HCT116 (cell line): ENCODE measurements around the gene CRB1. TPM values are rescaled to one million over a fixed set of nuclear protein-coding genes. Genes with fewer than 3 reads are reported as not detected.

Experiments used
- ATAC-seq: fragments of 200-7000 bp; cut with Tn5 transposase; 2 replicates; pipeline ENCODE4 v1.9.1; 2020; ENCODE audit warnings: mild to moderate bottlenecking, moderate library complexity
- BruUV-seq: library from RNA; stranded (reverse); fragments of 400-500 nt; replicated peaks from 2 replicates; lab custom pipeline; 2021; lab: Mats Ljungman, UMichigan
- CTCF ChIA-PET: fragments of 300-600 bp; sonication (Branson Sonifier 250); formaldehyde crosslinking; loops from one replicate; lab custom pipeline; 2021; ENCODE audit warnings: antibody characterized with exemption; lab: Charles Lee
- POLR2A ChIA-PET: fragments of 300-600, 350-600 bp; sonication (Branson Sonifier 250); formaldehyde crosslinking; loops from one replicate; lab custom pipeline; 2021; ENCODE audit warnings: antibody characterized with exemption; lab: Charles Lee
- RAD21 ChIA-PET, 2 experiments: fragments of 300-600 bp; sonication (Branson Sonifier 250); formaldehyde crosslinking; loops; one replicate each; lab custom pipeline; 2023; ENCODE audit warnings: low total read pairs in 2 of 2; ENCODE audit not compliant: uncharacterized antibody in 2 of 2, unreplicated experiment in 2 of 2, low non-redundant PET in 1 of 2; lab: Charles Lee
- DNase-seq: peaks from one replicate; pipeline ENCODE4 v3.0.0-alpha.2; 2010; ENCODE audit warnings: low read depth, low spot score
- H2AFZ ChIP-seq: fragments of 200-600 bp; shearing (Covaris generic), sonication (generic); 2 replicates; pipeline ENCODE4 v1.6.1; 2017; ENCODE audit warnings: low read depth, mixed run types, mixed read lengths, antibody characterized with exemption, low read length; ENCODE audit not compliant: poor library complexity, severe bottlenecking
- H3K27ac ChIP-seq: 2 replicates; pipeline ENCODE4 v1.5.1; 2012; ENCODE audit warnings: low read depth, low read length
- H3K27me3 ChIP-seq: fragments of 200-600 bp; sonication (generic); 2 replicates; pipeline ENCODE4 v1.6.1; 2016; ENCODE audit warnings: mixed run types, low read length, mixed read lengths; ENCODE audit not compliant: insufficient read depth
- H3K36me3 ChIP-seq, 2 experiments: fragments of 200-500 bp in 1 of 2; fragments of 200-600 bp in 1 of 2; sonication (Bioruptor generic) in 1 of 2; sonication (generic) in 1 of 2; 2 replicates each; pipeline versions ENCODE4 v1.5.1 to v1.6.1; 2014 to 2016; ENCODE audit warnings: low read length in 2 of 2, inconsistent platforms in 1 of 2, mixed read lengths in 1 of 2, mixed run types in 1 of 2; ENCODE audit not compliant: insufficient read depth in 2 of 2, control insufficient read depth in 1 of 2
- H3K4me1 ChIP-seq, 2 experiments: fragments of 200-600 bp in 1 of 2; sonication (generic) in 1 of 2; 2 replicates each; pipeline versions ENCODE4 v1.5.1 to v1.6.1; 2012 to 2017; ENCODE audit warnings: low read length in 2 of 2, inconsistent platforms in 1 of 2, mild to moderate bottlenecking in 1 of 2, mixed read lengths in 1 of 2, mixed run types in 1 of 2, moderate library complexity in 1 of 2; ENCODE audit not compliant: insufficient read depth in 2 of 2, control insufficient read depth in 1 of 2
- H3K4me2 ChIP-seq: fragments of 200-600 bp; sonication (generic); 2 replicates; pipeline ENCODE4 v1.6.1; 2017; ENCODE audit warnings: mixed run types, low read length, mixed read lengths
- H3K4me3 ChIP-seq, 2 experiments: fragments of 200-600 bp in 1 of 2; sonication (generic) in 1 of 2; replicated peaks in 1 of 2; 2 replicates each; pipeline ENCODE4 v1.5.1; 2011 to 2016; ENCODE audit warnings: low read length in 2 of 2, control low read depth in 1 of 2, low read depth in 1 of 2, mild to moderate bottlenecking in 1 of 2, mixed read lengths in 1 of 2, mixed run types in 1 of 2
- H3K79me2 ChIP-seq: fragments of 200-600 bp; sonication (generic); 2 replicates; pipeline ENCODE4 v1.6.1; 2017; ENCODE audit warnings: mild to moderate bottlenecking, mixed run types, low read length, moderate library complexity, mixed read lengths; ENCODE audit not compliant: insufficient read depth
- H3K9ac ChIP-seq: fragments of 200-600 bp; sonication (generic); 2 replicates; pipeline ENCODE4 v1.6.1; 2016; ENCODE audit warnings: low read length, mixed read lengths
- H3K9me2 ChIP-seq: fragments of 200-600 bp; sonication (generic), shearing (Covaris generic); 2 replicates; pipeline ENCODE4 v1.6.1; 2017; ENCODE audit warnings: mixed run types, mild to moderate bottlenecking, moderate library complexity; ENCODE audit not compliant: insufficient read depth
- H3K9me3 ChIP-seq, 2 experiments: fragments of 200-500 bp in 1 of 2; fragments of 200-600 bp in 1 of 2; sonication (Bioruptor generic) in 1 of 2; sonication (generic) in 1 of 2; 2 replicates each; pipeline ENCODE4 v1.6.1; 2014 to 2017; ENCODE audit warnings: low read length in 2 of 2, mixed read lengths in 2 of 2, inconsistent platforms in 1 of 2, low read depth in 1 of 2, mild to moderate bottlenecking in 1 of 2, mixed run types in 1 of 2, moderate library complexity in 1 of 2; ENCODE audit not compliant: control insufficient read depth in 1 of 2, insufficient read depth in 1 of 2
- H4K20me1 ChIP-seq: fragments of 200-600 bp; sonication (generic), shearing (Covaris generic); 2 replicates; pipeline ENCODE4 v1.6.1; 2017; ENCODE audit warnings: mixed run types, mild to moderate bottlenecking, moderate library complexity; ENCODE audit not compliant: insufficient read depth
- CEBPB ChIP-seq: IDR thresholded peaks from 2 replicates; pipeline ENCODE4 v1.6.1; 2012; ENCODE audit warnings: low read depth
- EZH2 ChIP-seq: fragments of 200-600 bp; sonication (generic); IDR thresholded peaks from 2 replicates; pipeline ENCODE4 v1.6.1; 2017; ENCODE audit warnings: antibody characterized with exemption, mixed run types
- EZH2phosphoT487 ChIP-seq: fragments of 200-600 bp; IDR thresholded peaks from 2 replicates; pipeline ENCODE4 v1.6.1; 2018; ENCODE audit warnings: antibody characterized with exemption, borderline replicate concordance
- FOSL1 ChIP-seq: IDR thresholded peaks from 2 replicates; pipeline ENCODE4 v1.6.1; 2012; ENCODE audit warnings: low read depth
- JUND ChIP-seq: IDR thresholded peaks from 2 replicates; pipeline ENCODE4 v1.6.1; 2012
- POLR2A ChIP-seq: IDR thresholded peaks from 2 replicates; pipeline ENCODE4 v1.7.0; 2011; ENCODE audit warnings: borderline replicate concordance; ENCODE audit not compliant: insufficient read depth, insufficient read length; ENCODE audit errors: extremely low read depth
- RAD21 ChIP-seq: IDR thresholded peaks from 2 replicates; pipeline ENCODE4 v1.6.1; 2012; ENCODE audit warnings: low read depth, mild to moderate bottlenecking
- SIN3A ChIP-seq: IDR thresholded peaks from 2 replicates; pipeline ENCODE4 v1.6.1; 2012; ENCODE audit warnings: low read depth
- SP1 ChIP-seq: IDR thresholded peaks from 2 replicates; pipeline ENCODE4 v1.6.1; 2012; ENCODE audit warnings: low read depth
- TCF7L2 ChIP-seq: IDR thresholded peaks from 2 replicates; pipeline ENCODE4 v1.7.0; 2011; ENCODE audit warnings: borderline replicate concordance, inconsistent platforms; ENCODE audit not compliant: insufficient read depth, insufficient read length; ENCODE audit errors: extremely low read depth
- YY1 ChIP-seq: IDR thresholded peaks from 2 replicates; pipeline ENCODE4 v1.6.1; 2011; ENCODE audit warnings: low read length, low read depth, moderate library complexity, mild to moderate bottlenecking; ENCODE audit not compliant: insufficient replicate concordance; ENCODE audit errors: extremely low read depth
- ZNF274 ChIP-seq: fragments of 200-500 bp; sonication (Bioruptor generic); IDR thresholded peaks from 2 replicates; pipeline ENCODE4 v1.6.1; 2014; ENCODE audit warnings: mild to moderate bottlenecking, low read depth, low read length, inconsistent platforms
- intact Hi-C: fragments of 100-400 bp; cut with micrococcal nuclease; formaldehyde crosslinking; loops from 2 replicates; pipeline ENCODE4 v1.10.0; 2022
- total RNA-seq: library from RNA; stranded (reverse); gene quantifications from one replicate; pipeline ENCODE4 v1.2.1, GENCODE V29; 2021; ENCODE audit not compliant: unreplicated experiment
- TF ChIP-seq, protein P1 (sequence below), 3 experiments: fragments of 200-600 bp in 1 of 3; sonication (generic) in 1 of 3; IDR thresholded peaks in 2 of 3; conservative IDR thresholded peaks in 1 of 3; 2 replicates each; pipeline ENCODE4 v1.5.1; 2012 to 2017; ENCODE audit warnings: low read depth in 2 of 3, low read length in 2 of 3, antibody characterized with exemption in 1 of 3, borderline replicate concordance in 1 of 3, control low read depth in 1 of 3, mild to moderate bottlenecking in 1 of 3, mixed read lengths in 1 of 3, mixed run types in 1 of 3, moderate library complexity in 1 of 3; ENCODE audit not compliant: insufficient read depth in 1 of 3
- TF ChIP-seq, protein P2 (sequence below): IDR thresholded peaks from 2 replicates; pipeline ENCODE4 v1.6.1; 2012
- TF ChIP-seq, protein P3 (sequence below): IDR thresholded peaks from 2 replicates; pipeline ENCODE4 v1.6.1; 2011; ENCODE audit warnings: mild to moderate bottlenecking, low read length, moderate library complexity; ENCODE audit not compliant: insufficient replicate concordance; ENCODE audit errors: extremely low read depth
- TF ChIP-seq, protein P4 (sequence below): IDR thresholded peaks from 2 replicates; pipeline ENCODE4 v1.6.1; 2012

Gene CRB1
- total RNA-seq, 1 experiment from 2014 or later, result 0.07 TPM

DNA sequence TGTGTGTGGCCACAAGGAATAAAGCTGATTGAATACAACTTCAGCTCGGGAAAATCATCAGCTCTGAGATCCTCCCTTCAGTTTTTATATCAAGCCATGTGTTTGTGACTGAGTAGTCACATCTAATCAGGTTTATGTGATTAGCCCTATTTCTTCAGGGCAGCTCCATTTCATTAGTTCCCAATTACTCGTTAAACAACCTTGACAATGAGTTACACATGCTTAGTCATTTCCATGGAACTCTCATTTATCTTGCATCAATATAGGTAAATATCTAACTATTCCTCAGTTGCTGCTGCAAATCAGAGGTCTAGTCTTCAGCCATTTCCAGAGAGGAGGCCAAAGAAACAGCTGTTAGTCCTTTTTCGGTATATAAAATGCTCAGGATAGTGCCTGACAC lies 16.3 kb downstream of the CRB1 start:
- no TSS peak for BruUV-seq
- Histone ChIP-seq H3K9ac (no peak overlapping the region), H3K79me2 (no peaks in the 10 kb centered on the region), H3K27ac (no peak overlapping the region), H3K9me2 (no peaks in the 10 kb centered on the region), H3K4me2 (no peak overlapping the region), H3K4me3 (no peak overlapping the region), H4K20me1 (no peaks in the 10 kb centered on the region), H2AFZ (no peak overlapping the region), H3K9me3 (no peaks in the 10 kb centered on the region), H3K4me1 (no peaks in the 10 kb centered on the region)
- CTCF ChIA-PET, result no interaction called here
- intact Hi-C loops, result no loop called here
- DNase-seq (no peak), ATAC-seq (no peak)
- RAD21 ChIA-PET, result no interaction called here
- TF ChIP-seq YY1, result no peak
- TF ChIP-seq, all 23 proteins: peak for 0
- Histone ChIP-seq H3K36me3 (no peaks in the 10 kb centered on the region), H3K27me3 (no peaks in the 10 kb centered on the region)
- POLR2A ChIA-PET, result no interaction called here

DNA sequence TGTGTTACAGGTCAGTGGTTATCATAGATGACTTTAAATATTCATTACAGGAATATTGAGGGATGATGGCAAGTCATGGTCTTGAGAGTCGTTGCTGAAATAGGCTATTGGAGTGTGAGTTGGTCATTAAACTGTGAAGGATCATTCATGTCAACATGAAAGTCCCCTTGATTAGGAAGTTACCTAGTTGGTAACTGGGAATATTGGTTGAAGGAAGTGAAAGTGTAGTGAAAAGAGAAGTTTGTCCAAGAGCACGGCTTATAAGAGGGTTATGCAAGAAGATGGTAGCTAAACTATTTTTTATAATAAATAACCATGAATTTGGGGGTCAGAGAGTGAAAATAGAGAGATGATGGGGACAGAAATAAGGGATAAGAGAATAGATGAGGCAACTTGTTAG lies 16.9 kb downstream of the CRB1 start:
- Histone ChIP-seq H3K9me3 (no peaks in the 10 kb centered on the region), H2AFZ (no peak overlapping the region), H3K27ac (no peak overlapping the region), H4K20me1 (no peaks in the 10 kb centered on the region), H3K4me2 (no peak overlapping the region), H3K4me3 (no peak overlapping the region), H3K36me3 (no peaks in the 10 kb centered on the region), H3K27me3 (no peaks in the 10 kb centered on the region), H3K9ac (no peak overlapping the region), H3K4me1 (no peaks in the 10 kb centered on the region), H3K79me2 (no peaks in the 10 kb centered on the region), H3K9me2 (no peaks in the 10 kb centered on the region)
- intact Hi-C loops, result no loop called here
- CTCF ChIA-PET, result no interaction called here
- RAD21 ChIA-PET, result no interaction called here
- no TSS peak for BruUV-seq
- POLR2A ChIA-PET, result no interaction called here
- no peak for ATAC-seq
- DNase-seq, result no peak
- TF ChIP-seq YY1, result no peak
- TF ChIP-seq, protein P1, sequence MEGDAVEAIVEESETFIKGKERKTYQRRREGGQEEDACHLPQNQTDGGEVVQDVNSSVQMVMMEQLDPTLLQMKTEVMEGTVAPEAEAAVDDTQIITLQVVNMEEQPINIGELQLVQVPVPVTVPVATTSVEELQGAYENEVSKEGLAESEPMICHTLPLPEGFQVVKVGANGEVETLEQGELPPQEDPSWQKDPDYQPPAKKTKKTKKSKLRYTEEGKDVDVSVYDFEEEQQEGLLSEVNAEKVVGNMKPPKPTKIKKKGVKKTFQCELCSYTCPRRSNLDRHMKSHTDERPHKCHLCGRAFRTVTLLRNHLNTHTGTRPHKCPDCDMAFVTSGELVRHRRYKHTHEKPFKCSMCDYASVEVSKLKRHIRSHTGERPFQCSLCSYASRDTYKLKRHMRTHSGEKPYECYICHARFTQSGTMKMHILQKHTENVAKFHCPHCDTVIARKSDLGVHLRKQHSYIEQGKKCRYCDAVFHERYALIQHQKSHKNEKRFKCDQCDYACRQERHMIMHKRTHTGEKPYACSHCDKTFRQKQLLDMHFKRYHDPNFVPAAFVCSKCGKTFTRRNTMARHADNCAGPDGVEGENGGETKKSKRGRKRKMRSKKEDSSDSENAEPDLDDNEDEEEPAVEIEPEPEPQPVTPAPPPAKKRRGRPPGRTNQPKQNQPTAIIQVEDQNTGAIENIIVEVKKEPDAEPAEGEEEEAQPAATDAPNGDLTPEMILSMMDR (IDR thresholded peaks at IDR 0.05 in 2 of 3, conservative IDR thresholded peaks at IDR 0.05 in 1 of 3; ENCODE audit: borderline replicate concordance in 1 of 3, insufficient read depth in 1 of 3, low read depth in 2 of 3, low read length in 2 of 3), result no peak
- TF ChIP-seq, protein P2, sequence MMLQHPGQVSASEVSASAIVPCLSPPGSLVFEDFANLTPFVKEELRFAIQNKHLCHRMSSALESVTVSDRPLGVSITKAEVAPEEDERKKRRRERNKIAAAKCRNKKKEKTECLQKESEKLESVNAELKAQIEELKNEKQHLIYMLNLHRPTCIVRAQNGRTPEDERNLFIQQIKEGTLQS, result no peak
- TF ChIP-seq, protein P3, sequence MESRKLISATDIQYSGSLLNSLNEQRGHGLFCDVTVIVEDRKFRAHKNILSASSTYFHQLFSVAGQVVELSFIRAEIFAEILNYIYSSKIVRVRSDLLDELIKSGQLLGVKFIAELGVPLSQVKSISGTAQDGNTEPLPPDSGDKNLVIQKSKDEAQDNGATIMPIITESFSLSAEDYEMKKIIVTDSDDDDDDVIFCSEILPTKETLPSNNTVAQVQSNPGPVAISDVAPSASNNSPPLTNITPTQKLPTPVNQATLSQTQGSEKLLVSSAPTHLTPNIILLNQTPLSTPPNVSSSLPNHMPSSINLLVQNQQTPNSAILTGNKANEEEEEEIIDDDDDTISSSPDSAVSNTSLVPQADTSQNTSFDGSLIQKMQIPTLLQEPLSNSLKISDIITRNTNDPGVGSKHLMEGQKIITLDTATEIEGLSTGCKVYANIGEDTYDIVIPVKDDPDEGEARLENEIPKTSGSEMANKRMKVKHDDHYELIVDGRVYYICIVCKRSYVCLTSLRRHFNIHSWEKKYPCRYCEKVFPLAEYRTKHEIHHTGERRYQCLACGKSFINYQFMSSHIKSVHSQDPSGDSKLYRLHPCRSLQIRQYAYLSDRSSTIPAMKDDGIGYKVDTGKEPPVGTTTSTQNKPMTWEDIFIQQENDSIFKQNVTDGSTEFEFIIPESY, result no peak
- no peak for TF ChIP-seq ZNF274
- TF ChIP-seq CEBPB, result no peak
- no peak for TF ChIP-seq SP1
- TF ChIP-seq RAD21, result no peak
- TF ChIP-seq, protein P4, sequence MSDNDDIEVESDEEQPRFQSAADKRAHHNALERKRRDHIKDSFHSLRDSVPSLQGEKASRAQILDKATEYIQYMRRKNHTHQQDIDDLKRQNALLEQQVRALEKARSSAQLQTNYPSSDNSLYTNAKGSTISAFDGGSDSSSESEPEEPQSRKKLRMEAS, result no peak
- no peak for TF ChIP-seq EZH2
- no peak for TF ChIP-seq JUND
- no peak for TF ChIP-seq POLR2A
- no peak for TF ChIP-seq SIN3A
- TF ChIP-seq TCF7L2, result no peak
- no peak for TF ChIP-seq EZH2phosphoT487
- no peak for TF ChIP-seq FOSL1
